K562 (cell line): ENCODE measurements around the gene ATF6B. TPM values are rescaled to one million over a fixed set of nuclear protein-coding genes. Genes with fewer than 3 reads are reported as not detected.

Experiments used
- BRD9 ChIP-seq: fragments of 450-650 bp; IDR thresholded peaks from 2 replicates; pipeline ENCODE4 v1.6.1; 2018; ENCODE audit warnings: low read depth; ENCODE audit not compliant: partially characterized antibody
- E2F1 ChIP-seq: sonication (generic); formaldehyde crosslinking; IDR thresholded peaks from 2 replicates; pipeline ENCODE4 v1.8.1; 2023; ENCODE audit warnings: mild to moderate bottlenecking, missing genetic modification reagents, moderate library complexity
- HMGXB4 ChIP-seq: sonication (generic); formaldehyde crosslinking; IDR thresholded peaks from 2 replicates; pipeline ENCODE4 v1.8.1; 2023; ENCODE audit warnings: mild to moderate bottlenecking, missing genetic modification reagents
- NCOA2 ChIP-seq, 2 experiments: fragments of 450-650 bp; IDR thresholded peaks; 2 replicates each; pipeline ENCODE4 v1.6.1; 2018; ENCODE audit warnings: mild to moderate bottlenecking in 2 of 2, moderate library complexity in 1 of 2; ENCODE audit not compliant: partially characterized antibody in 2 of 2
- POLR2G ChIP-seq: fragments of 200-400 bp; formaldehyde crosslinking; IDR thresholded peaks from 2 replicates; pipeline ENCODE4 v1.6.1; 2017; ENCODE audit warnings: low read depth, mild to moderate bottlenecking, antibody characterized with exemption, low read length, moderate library complexity
- RFX1 ChIP-seq: fragments of 450-650 bp; IDR thresholded peaks from 2 replicates; pipeline ENCODE4 v1.6.1; 2016; ENCODE audit warnings: mild to moderate bottlenecking, moderate library complexity
- SETDB1 ChIP-seq: IDR thresholded peaks from one replicate; pipeline ENCODE4 v1.6.1; 2012; ENCODE audit warnings: low read length, control low read depth, inconsistent platforms
- ZFPM2 ChIP-seq: fragments of 250-450 bp; sonication (Bioruptor Pico); IDR thresholded peaks from 2 replicates; pipeline ENCODE4 v1.5.1; 2022; ENCODE audit warnings: mild to moderate bottlenecking
- ZNF239 ChIP-seq: fragments of 250-450 bp; sonication (Bioruptor Pico); IDR thresholded peaks from 2 replicates; pipeline ENCODE4 v1.4.0; 2020; ENCODE audit warnings: mild to moderate bottlenecking
- polyA plus RNA-seq, 8 experiments: library from polyadenylated mRNA; depleted of rRNA in 4 of 8; stranded (reverse) in 5 of 8; unstranded in 3 of 8; fragments of >200 nt; fragmentation: Nextera tagmentation in 2 of 8; fragmentation: Illumina TruSeq in 1 of 8; extraction: Ambion mirVana in 2 of 8; extraction: Trizol in 1 of 8; gene quantifications; 2 replicates each; pipeline versions ENCODE4 v1.2.1 to v1.2.3, GENCODE V29; 2011 to 2014; ENCODE audit warnings: inconsistent platforms in 1 of 8, missing spikeins in 1 of 8
- total RNA-seq, 7 experiments: library from RNA; depleted of rRNA in 6 of 7; stranded (reverse); fragments of >200 nt in 6 of 7; fragmentation: Illumina TruSeq in 2 of 7; extraction: Trizol in 2 of 7; gene quantifications; 2 replicates each; pipeline versions ENCODE4 v1.2.1 to v1.2.3, GENCODE V29; 2011 to 2021; ENCODE audit warnings: low replicate concordance in 1 of 7

ATF6B gene
- total and polyA plus RNA-seq, 9 of the 15 experiments (the other 6 are each of a cell fraction or from before 2014, with no cell fraction given) = 20.7 to 131 (median 31.7) TPM

- peak; percentile 64 for TF ChIP-seq POLR2G
- no peak for TF ChIP-seq ZFPM2 (CRISPR knock-in tag)
- TF ChIP-seq RFX1 = no peak
- TF ChIP-seq E2F1 (CRISPR knock-in tag) = no peak
- no peak for TF ChIP-seq ZNF239 (CRISPR knock-in tag)
- 0 out of 2 replicates have a peak, but pooled peaks have one; percentile 17 for TF ChIP-seq HMGXB4
- no peak for TF ChIP-seq SETDB1
- no peak for TF ChIP-seq NCOA2 (IDR thresholded peaks at IDR 0.05; ENCODE audit: partially characterized antibody in 2 of 2)
- TF ChIP-seq BRD9 = no peak
Observed at GRCh38 chr6:32167154-32167760, 39.2 kb upstream of the ATF6B start (continued).
